HG02678 (cell line): Measurements from ENCODE around the gene POLE4.

Experiments used
- ATAC-seq: cut with Tn5 transposase; IDR thresholded peaks from one replicate; pipeline ENCODE4 v1.9.1; 2021; ENCODE audit warnings: mild to moderate bottlenecking, moderate library complexity; ENCODE audit not compliant: unreplicated experiment

The POLE4 gene

GRCh38 chr2:74985978-74986609 lies 27.7 kb downstream of the POLE4 start:
- ATAC-seq, result no peak

DNA sequence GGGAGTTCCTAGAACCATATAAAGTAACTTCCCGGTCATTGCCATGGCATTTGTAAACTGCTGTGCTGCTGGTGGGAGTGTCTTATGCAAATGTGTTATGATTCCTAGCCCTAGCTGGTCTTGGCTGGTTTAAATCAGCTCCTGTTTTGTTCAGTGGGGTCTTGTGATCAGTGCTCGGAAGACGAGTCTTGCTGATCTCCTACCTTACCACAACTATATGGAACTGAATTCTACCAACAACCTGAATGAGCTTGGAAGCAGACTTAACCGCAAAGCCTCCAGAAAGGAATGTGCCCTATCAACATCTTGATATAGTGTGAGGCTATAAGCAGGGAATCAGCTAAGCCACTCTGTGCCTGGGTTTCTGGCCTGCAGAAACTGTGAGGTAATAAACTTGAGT lies 33.5 kb downstream of the POLE4 start:
- no peak for ATAC-seq

DNA sequence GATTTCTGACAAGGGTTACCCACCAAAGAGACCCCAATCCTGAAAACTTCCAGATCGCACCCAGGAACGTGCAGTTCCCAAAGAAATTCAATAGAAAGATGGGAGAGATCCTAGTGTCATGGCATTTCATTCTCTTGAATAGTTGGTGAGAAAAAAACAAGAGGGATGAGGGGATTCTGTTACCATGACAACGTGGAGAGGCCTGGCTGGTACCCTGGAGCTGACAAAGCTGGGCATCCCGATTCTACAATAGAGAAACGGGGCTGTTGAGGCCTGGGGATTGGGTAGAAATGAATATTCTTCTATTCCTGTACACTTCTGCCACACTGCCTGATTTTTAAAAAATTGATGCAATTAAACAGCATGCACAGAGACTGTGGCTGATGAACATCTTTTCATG lies 41.0 kb downstream of the POLE4 start:
- no peak for ATAC-seq

- ATAC-seq, result no peak
These were observed 43.6 kb downstream of the POLE4 start for GRCh38 chr2:75002007-75002406.

GRCh38 chr2:75003276-75003675 lies 44.8 kb downstream of the POLE4 start:
- no peak for ATAC-seq

GRCh38 chr2:75003773-75004172 lies 45.3 kb downstream of the POLE4 start:
- no peak for ATAC-seq

DNA sequence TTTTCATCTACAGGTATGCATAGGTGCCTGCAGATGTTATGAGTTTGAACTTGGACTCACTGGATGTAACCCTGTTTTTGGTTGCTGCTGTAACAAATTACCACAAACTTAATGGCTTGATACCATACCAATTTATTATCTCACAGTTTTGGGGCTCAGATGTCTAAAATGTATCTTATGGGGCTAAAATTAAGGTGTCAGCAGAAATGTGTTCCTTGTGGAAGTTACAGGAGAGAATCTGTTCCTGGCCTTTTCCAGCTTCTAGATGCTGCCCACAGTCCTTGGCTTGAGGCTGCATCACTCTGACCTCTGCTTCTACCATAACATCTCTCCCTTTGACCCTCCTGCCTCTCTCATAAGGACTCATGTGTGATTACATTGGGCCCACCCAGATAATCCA lies 47.6 kb downstream of the POLE4 start:
- ATAC-seq, result no peak

DNA sequence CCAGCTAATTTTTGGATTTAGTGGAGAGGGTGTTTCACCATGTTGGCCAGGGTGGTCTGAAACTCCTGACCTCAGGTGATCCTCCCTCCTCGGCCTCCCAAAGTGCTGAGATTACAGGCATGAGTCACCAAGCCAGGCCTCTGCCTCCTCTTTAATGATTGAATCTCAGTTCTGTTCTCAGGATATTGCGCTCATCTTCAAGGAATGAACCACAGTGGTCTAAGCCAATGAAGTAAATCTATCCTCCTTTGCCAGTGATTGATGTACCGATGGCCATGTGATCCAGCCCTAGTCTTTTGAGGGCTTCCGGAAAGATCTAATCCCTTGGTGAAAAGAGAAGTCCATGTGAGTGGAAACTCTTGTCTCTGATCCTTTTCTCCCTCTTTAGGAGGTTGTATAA lies 48.6 kb downstream of the POLE4 start:
- no peak for ATAC-seq

GRCh38 chr2:75007819-75008218 lies 49.4 kb downstream of the POLE4 start:
- no peak for ATAC-seq

DNA sequence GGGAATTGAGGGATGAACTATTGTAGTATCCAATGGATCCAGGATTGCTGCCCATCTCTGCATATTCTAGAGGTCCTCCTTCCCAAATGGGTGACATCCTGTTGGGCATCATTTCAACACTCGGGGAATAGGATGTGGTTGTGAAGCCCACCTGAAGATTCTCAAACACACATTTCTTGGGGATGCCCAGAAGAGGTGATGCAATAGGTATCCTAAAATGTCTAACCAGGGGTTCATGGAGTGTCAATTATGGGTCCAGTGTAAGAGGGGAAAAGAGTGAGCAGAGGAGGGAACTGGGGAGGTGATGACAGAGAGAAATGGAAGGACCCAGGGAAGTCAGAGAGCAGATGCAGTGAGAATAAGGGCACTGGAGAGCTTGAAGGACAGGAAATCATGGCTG lies 52.1 kb downstream of the POLE4 start:
- ATAC-seq, result no peak

DNA sequence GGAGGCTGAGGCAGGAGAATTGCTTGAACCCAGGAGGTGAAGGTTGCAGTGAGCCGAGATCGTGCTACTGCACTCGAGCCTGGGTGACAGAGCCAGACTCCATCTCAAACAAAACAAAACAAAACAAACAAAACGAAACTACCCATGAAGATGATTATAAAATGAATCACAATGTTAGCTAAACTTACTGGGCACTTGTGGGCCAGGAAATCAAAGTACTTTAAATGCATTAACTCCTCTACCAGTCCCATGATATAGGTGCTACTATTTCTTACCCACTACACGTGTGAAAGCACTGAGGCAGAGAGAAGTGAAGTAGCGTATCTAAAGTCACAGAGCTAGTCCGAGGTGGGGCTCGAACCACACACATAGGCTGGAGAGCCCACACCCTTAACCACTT lies 53.6 kb downstream of the POLE4 start:
- no peak for ATAC-seq

GRCh38 chr2:75018162-75018561 lies 59.7 kb downstream of the POLE4 start:
- ATAC-seq, result no peak
